ENCODE results near the gene ABCG1.

Gene ABCG1

GRCh38 chr21:42272984-42273600 lies 54.2 kb downstream of the ABCG1 start:
- H3K4me3 ChIP-seq (ENCODE audit: low read depth, low read length, poor library complexity, severe bottlenecking), result no peak overlapping the region
- no peaks in the 10 kb centered on the region for H3K36me3 ChIP-seq (ENCODE audit: insufficient read depth, low read length)
- H3K4me2 ChIP-seq (ENCODE audit: low read length), result no peak overlapping the region
- H3K9ac ChIP-seq (ENCODE audit: low read length), result no peak overlapping the region
- H3K79me2 ChIP-seq (ENCODE audit: insufficient read depth, low read length), result no peaks in the 10 kb centered on the region
- H3K4me1 ChIP-seq (ENCODE audit: insufficient read depth, low read length, severe bottlenecking), result no peaks in the 10 kb centered on the region
- no peaks in the 10 kb centered on the region for H3K9me3 ChIP-seq (ENCODE audit: low read length)
- H3K9me2 ChIP-seq (ENCODE audit: low read depth, low read length), result no peaks in the 10 kb centered on the region
- H3F3A ChIP-seq (ENCODE audit: insufficient read depth, low read length), result no peaks in the 10 kb centered on the region
- H3K27me3 ChIP-seq (ENCODE audit: insufficient read depth, low read length), result peaks cover 8% of the 10 kb centered on the region; the same call in 1 of the 2 replicates
- no peaks in the 10 kb centered on the region for H4K20me1 ChIP-seq (ENCODE audit: insufficient read depth, low read length)
- no peak overlapping the region for H2AFZ ChIP-seq (ENCODE audit: low read length)
- TF ChIP-seq EZH2 (IDR thresholded peaks at IDR 0.05; ENCODE audit: borderline replicate concordance, low read length) (no peak), CTCF (IDR thresholded peaks at IDR 0.05; ENCODE audit: low read length) (no peak)
- H3K27ac ChIP-seq (ENCODE audit: low read depth, low read length, poor library complexity, severe bottlenecking), result no peak overlapping the region

GRCh38 chr21:42276076-42276475 lies 57.1 kb downstream of the ABCG1 start:
- Histone ChIP-seq H3K9me2 (ENCODE audit: low read depth, low read length) (no peaks in the 10 kb centered on the region), H3K27me3 (ENCODE audit: insufficient read depth, low read length) (peaks cover 14% of the 10 kb centered on the region), H3K27ac (ENCODE audit: low read depth, low read length, poor library complexity, severe bottlenecking) (no peak overlapping the region), H2AFZ (ENCODE audit: low read length) (no peak overlapping the region), H3K4me2 (ENCODE audit: low read length) (no peak overlapping the region), H3K79me2 (ENCODE audit: insufficient read depth, low read length) (no peaks in the 10 kb centered on the region), H3K9me3 (ENCODE audit: low read length) (no peaks in the 10 kb centered on the region), H3K4me3 (ENCODE audit: low read depth, low read length, poor library complexity, severe bottlenecking) (no peak overlapping the region), H3F3A (ENCODE audit: insufficient read depth, low read length) (no peaks in the 10 kb centered on the region), H3K4me1 (ENCODE audit: insufficient read depth, low read length, severe bottlenecking) (no peaks in the 10 kb centered on the region), H4K20me1 (ENCODE audit: insufficient read depth, low read length) (no peaks in the 10 kb centered on the region), H3K36me3 (ENCODE audit: insufficient read depth, low read length) (no peaks in the 10 kb centered on the region), H3K9ac (ENCODE audit: low read length) (no peak overlapping the region)
- no peak for TF ChIP-seq EZH2 (IDR thresholded peaks at IDR 0.05; ENCODE audit: borderline replicate concordance, low read length)
- TF ChIP-seq CTCF (IDR thresholded peaks at IDR 0.05; ENCODE audit: low read length), result no peak

- Histone ChIP-seq H3K36me3 (ENCODE audit: insufficient read depth, low read length) (no peaks in the 10 kb centered on the region), H4K20me1 (ENCODE audit: insufficient read depth, low read length) (no peaks in the 10 kb centered on the region)
- TF ChIP-seq CTCF (IDR thresholded peaks at IDR 0.05; ENCODE audit: low read length) (no peak), EZH2 (IDR thresholded peaks at IDR 0.05; ENCODE audit: borderline replicate concordance, low read length) (no peak)
Measured at GRCh38 chr21:42276526-42277154, 57.7 kb downstream of the ABCG1 start.

More at GRCh38 chr21:42276526-42277154, 57.7 kb downstream of the ABCG1 start:
- H3K27ac ChIP-seq (ENCODE audit: low read depth, low read length, poor library complexity, severe bottlenecking), result no peak overlapping the region
- H3K9me2 ChIP-seq (ENCODE audit: low read depth, low read length), result no peaks in the 10 kb centered on the region
- no peak overlapping the region for H2AFZ ChIP-seq (ENCODE audit: low read length)
- no peaks in the 10 kb centered on the region for H3F3A ChIP-seq (ENCODE audit: insufficient read depth, low read length)
- H3K9me3 ChIP-seq (ENCODE audit: low read length), result no peaks in the 10 kb centered on the region
- H3K4me1 ChIP-seq (ENCODE audit: insufficient read depth, low read length, severe bottlenecking), result no peaks in the 10 kb centered on the region
- H3K27me3 ChIP-seq (ENCODE audit: insufficient read depth, low read length), result peaks cover 16% of the 10 kb centered on the region
- no peak overlapping the region for H3K4me3 ChIP-seq (ENCODE audit: low read depth, low read length, poor library complexity, severe bottlenecking)
- H3K79me2 ChIP-seq (ENCODE audit: insufficient read depth, low read length), result no peaks in the 10 kb centered on the region
- no peak overlapping the region for H3K4me2 ChIP-seq (ENCODE audit: low read length)
- H3K9ac ChIP-seq (ENCODE audit: low read length), result no peak overlapping the region

All from OCI-LY1 (cell line).